ENCODE results near the gene CEP126. TPM values are rescaled to one million over a fixed set of nuclear protein-coding genes. Genes with fewer than 3 reads are reported as not detected.

The CEP126 gene
- total and polyA plus RNA-seq, 8 donors: 3.6 to 18.2 (median 12.6) TPM

DNA sequence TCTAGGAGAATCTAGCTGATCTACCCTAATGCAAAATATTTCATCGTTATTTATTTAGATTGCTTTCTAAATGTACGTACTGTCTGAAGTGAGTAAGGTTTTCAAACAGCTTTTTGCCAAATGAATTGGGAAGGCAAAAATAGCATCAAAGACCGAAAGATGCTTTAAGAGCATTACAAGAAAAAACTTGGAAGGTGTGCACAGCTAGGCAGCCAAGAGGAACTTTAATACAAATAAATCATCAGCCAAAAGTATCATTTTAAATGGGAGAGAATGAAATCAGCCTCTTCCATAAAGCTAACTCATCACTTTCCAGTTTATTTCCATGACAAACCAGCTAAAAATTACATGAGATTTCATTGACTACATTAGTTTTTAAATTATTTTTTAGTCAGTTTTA is 102.2 kb downstream of the CEP126 start:
- Histone ChIP-seq H3K27ac (no peak overlapping the region), H3K4me3 (no peak overlapping the region), H3K36me3 (no peaks in the 10 kb centered on the region), H3K27me3 (no peaks in the 10 kb centered on the region), H3K4me1 (no peaks in the 10 kb centered on the region), H3K9me3 (no peaks in the 10 kb centered on the region)
- intact Hi-C loops (cut with DNase I): no loop called here
- no peak for ATAC-seq
- TF ChIP-seq, protein P1, sequence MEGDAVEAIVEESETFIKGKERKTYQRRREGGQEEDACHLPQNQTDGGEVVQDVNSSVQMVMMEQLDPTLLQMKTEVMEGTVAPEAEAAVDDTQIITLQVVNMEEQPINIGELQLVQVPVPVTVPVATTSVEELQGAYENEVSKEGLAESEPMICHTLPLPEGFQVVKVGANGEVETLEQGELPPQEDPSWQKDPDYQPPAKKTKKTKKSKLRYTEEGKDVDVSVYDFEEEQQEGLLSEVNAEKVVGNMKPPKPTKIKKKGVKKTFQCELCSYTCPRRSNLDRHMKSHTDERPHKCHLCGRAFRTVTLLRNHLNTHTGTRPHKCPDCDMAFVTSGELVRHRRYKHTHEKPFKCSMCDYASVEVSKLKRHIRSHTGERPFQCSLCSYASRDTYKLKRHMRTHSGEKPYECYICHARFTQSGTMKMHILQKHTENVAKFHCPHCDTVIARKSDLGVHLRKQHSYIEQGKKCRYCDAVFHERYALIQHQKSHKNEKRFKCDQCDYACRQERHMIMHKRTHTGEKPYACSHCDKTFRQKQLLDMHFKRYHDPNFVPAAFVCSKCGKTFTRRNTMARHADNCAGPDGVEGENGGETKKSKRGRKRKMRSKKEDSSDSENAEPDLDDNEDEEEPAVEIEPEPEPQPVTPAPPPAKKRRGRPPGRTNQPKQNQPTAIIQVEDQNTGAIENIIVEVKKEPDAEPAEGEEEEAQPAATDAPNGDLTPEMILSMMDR (IDR thresholded peaks at IDR 0.05): no peak
- DNase-seq: no peak

GRCh38 chr11:102026217-102026616 is 111.4 kb downstream of the CEP126 start:
- ATAC-seq (peak; percentile 91), DNase-seq (no peak)
- peaks cover 0 to 7% of the 10 kb centered on the region in 2 donors for H3K4me1 ChIP-seq
- H3K27me3 ChIP-seq: no peaks in the 10 kb centered on the region
- TF ChIP-seq, protein P1 (IDR thresholded peaks at IDR 0.05): no peak
- H3K36me3 ChIP-seq: no peaks in the 10 kb centered on the region
- no peaks in the 10 kb centered on the region for H3K9me3 ChIP-seq
- H3K27ac ChIP-seq: peak overlapping the region in 1 of 2 donors; percentile 46
- intact Hi-C loops (cut with DNase I): no loop called here
- H3K4me3 ChIP-seq: no peak overlapping the region

- peaks cover 0 to 7% of the 10 kb centered on the region in 2 donors for H3K4me1 ChIP-seq
- no peaks in the 10 kb centered on the region for H3K36me3 ChIP-seq
- no peak for DNase-seq
- intact Hi-C loops (cut with DNase I): no loop called here
- peak; percentile 27 for ATAC-seq
- H3K27me3 ChIP-seq: no peaks in the 10 kb centered on the region
- TF ChIP-seq, protein P1 (IDR thresholded peaks at IDR 0.05): no peak
- peak overlapping the region in 1 of 2 donors; percentile 46 for H3K27ac ChIP-seq
- no peak overlapping the region for H3K4me3 ChIP-seq
- no peaks in the 10 kb centered on the region for H3K9me3 ChIP-seq
Measured at GRCh38 chr11:102026959-102027358, 112.1 kb downstream of the CEP126 start.

GRCh38 chr11:102036757-102037156 is 121.9 kb downstream of the CEP126 start:
- H3K27ac ChIP-seq: no peak overlapping the region
- H3K9me3 ChIP-seq: peaks cover 0 to 9% of the 10 kb centered on the region in 2 donors
- no peaks in the 10 kb centered on the region for H3K36me3 ChIP-seq
- TF ChIP-seq, protein P1 (IDR thresholded peaks at IDR 0.05): no peak
- no peaks in the 10 kb centered on the region for H3K27me3 ChIP-seq
- no peak for DNase-seq
- H3K4me3 ChIP-seq: no peak overlapping the region
- no peaks in the 10 kb centered on the region for H3K4me1 ChIP-seq
- no peak for ATAC-seq
- intact Hi-C loops (cut with DNase I): no loop called here

- intact Hi-C loops (cut with DNase I): no loop called here
- TF ChIP-seq, protein P1 (IDR thresholded peaks at IDR 0.05): no peak
- H3K27me3 ChIP-seq: peaks cover 0 to 33% of the 10 kb centered on the region in 2 donors
- DNase-seq (peak in 1 of 4 donors; percentile 5), ATAC-seq (peak; percentile 10)
- peak overlapping the region; percentile 38 to 53 for H3K4me3 ChIP-seq
- H3K4me1 ChIP-seq: no peaks in the 10 kb centered on the region
- peak overlapping the region in 1 of 2 donors; percentile 63 for H3K27ac ChIP-seq
- no peaks in the 10 kb centered on the region for H3K9me3 ChIP-seq
- no peaks in the 10 kb centered on the region for H3K36me3 ChIP-seq
Measured at GRCh38 chr11:102046841-102047240, 132.0 kb downstream of the CEP126 start.
